DMS 273 treated with DMSO at 0.1 percent for 48 hours (cell line): ENCODE results near the gene SCG5.

Experiments used
- DNase-seq: peaks from one replicate; lab custom pipeline; 2025; lab: John Stamatoyannopoulos, UW

The SCG5 gene

DNA sequence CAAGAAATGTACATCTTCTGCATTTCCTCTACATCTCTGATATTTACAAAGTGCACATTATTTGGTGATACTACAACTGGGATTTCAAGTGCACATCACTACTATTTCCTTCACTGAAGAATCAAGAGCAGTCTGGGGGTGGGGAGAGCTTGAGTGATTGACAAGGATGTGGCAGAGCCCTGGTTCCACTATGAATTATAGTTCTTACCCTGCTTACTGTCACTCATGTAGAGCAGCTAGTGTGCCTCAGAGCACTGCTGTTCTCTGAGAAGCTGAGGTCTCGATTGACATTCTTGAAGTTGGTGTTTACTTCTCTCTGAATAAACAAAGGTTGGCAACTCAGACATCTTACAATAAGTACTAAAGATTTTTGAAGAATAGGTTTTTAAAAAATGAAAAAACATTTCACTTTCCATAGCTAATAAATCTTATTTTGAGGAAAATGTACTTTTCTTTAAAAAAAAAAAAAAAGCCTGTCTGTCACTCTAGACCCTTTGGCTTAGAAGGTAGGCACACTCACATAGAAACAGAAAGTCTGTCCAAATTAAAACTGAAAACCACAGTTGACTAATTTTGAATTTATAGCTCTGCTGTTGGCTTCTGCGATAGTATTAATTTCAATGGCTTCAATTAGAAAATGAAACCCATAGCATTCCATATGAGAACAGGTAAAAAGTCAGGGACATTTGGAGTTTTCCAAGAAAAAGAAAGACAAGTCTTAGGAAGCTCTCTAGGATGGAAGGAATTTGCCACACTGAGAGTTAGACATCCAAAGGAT lies 81.8 kb downstream of the SCG5 start:
- DNase-seq, result no peak

DNA sequence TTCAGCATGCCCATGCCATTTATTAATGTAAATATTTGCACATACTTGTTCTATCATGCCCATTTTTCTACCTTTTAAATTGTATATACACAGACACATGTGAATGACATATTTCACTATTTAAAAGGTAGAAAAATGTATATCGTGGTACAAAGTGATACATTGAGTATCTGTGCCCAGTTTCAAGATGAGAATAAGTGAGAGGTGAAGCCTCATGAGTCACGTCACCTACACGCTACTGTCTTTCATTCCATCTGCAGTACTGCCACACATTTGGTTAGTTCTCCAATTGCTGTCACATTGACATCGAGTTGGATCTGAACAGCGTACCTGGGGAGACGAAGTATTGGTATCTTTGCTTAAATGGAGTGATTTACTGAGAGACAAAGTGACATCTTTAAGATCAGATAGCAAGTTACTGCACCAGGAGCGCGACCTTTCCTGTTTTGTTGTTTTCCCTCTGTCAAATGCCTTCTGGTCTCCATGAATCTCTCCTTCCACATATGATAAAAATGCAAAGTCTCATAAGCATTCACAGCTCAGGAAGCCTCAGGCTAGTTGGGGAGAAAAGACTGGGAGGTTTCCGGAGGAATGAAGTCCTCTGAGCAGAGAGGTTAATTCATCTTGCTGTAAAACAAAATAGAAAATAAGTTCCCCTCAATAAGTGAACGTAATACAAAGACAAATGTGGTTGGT lies 88.3 kb downstream of the SCG5 start:
- no peak for DNase-seq

DNA sequence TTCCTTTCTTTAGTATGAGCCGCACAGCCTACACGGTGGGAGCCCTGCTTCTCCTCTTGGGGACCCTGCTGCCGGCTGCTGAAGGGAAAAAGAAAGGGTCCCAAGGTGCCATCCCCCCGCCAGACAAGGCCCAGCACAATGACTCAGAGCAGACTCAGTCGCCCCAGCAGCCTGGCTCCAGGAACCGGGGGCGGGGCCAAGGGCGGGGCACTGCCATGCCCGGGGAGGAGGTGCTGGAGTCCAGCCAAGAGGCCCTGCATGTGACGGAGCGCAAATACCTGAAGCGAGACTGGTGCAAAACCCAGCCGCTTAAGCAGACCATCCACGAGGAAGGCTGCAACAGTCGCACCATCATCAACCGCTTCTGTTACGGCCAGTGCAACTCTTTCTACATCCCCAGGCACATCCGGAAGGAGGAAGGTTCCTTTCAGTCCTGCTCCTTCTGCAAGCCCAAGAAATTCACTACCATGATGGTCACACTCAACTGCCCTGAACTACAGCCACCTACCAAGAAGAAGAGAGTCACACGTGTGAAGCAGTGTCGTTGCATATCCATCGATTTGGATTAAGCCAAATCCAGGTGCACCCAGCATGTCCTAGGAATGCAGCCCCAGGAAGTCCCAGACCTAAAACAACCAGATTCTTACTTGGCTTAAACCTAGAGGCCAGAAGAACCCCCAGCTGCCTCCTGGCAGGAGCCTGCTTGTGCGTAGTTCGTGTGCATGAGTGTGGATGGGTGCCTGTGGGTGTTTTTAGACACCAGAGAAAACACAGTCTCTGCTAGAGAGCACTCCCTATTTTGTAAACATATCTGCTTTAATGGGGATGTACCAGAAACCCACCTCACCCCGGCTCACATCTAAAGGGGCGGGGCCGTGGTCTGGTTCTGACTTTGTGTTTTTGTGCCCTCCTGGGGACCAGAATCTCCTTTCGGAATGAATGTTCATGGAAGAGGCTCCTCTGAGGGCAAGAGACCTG lies 89.5 kb downstream of the SCG5 start:
- no peak for DNase-seq

DNA sequence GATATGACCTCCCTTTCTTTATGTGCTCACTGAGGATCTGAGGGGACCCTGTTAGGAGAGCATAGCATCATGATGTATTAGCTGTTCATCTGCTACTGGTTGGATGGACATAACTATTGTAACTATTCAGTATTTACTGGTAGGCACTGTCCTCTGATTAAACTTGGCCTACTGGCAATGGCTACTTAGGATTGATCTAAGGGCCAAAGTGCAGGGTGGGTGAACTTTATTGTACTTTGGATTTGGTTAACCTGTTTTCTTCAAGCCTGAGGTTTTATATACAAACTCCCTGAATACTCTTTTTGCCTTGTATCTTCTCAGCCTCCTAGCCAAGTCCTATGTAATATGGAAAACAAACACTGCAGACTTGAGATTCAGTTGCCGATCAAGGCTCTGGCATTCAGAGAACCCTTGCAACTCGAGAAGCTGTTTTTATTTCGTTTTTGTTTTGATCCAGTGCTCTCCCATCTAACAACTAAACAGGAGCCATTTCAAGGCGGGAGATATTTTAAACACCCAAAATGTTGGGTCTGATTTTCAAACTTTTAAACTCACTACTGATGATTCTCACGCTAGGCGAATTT lies 91.2 kb downstream of the SCG5 start:
- no peak for DNase-seq

DNA sequence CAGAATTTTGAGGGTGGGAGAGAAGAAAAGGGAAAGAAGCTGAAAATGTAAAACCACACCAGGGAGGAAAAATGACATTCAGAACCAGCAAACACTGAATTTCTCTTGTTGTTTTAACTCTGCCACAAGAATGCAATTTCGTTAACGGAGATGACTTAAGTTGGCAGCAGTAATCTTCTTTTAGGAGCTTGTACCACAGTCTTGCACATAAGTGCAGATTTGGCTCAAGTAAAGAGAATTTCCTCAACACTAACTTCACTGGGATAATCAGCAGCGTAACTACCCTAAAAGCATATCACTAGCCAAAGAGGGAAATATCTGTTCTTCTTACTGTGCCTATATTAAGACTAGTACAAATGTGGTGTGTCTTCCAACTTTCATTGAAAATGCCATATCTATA lies 91.8 kb downstream of the SCG5 start:
- no peak for DNase-seq

DNA sequence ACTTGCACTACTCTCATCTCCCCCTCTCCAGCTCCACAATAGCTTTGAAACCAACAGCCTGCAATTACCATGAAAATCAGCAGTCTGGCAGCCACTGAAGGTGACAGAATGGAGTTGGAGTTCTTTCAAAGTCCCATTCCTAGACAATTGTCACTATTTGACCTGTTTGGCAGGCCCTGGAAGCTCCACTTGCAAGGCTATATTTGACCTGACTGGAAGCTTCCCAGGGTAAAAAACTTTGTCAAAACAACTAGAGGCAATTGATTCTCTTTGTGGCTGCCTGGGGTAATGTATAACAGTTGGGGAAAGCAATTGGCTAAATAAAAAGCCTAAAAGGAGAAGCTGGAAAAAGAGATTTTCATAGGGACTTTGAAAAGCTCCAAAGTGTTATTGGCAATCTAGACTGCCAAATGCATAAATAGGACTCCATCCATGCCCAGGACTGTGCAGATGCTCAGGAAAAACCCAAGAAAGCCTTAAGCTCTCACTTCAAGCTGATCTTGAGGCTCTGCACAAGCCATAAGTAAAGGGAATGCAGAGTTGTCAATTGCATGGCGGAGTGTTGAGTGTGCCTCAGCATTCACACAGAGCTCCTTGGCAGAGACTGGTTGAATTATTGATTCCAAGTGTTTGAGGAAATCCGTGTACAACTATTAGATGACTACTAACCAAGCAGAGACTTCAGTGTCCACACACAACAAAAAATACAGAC lies 94.6 kb downstream of the SCG5 start:
- no peak for DNase-seq

DNA sequence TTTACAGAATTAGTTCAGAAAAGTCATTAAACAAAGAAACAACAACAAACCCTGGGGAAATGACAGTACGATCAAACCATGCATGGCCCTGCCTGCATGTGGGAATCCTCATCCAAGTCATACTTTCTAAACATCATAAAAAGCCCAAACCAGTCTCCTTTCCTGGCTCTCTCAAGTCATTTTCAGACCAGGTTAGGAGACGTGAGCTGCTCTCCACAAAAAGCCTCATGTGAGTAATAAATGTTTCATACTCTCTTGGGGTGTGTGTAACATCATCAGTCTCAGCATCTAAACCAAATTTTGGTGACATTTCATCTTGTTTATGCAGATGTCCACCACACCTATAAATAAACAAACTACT lies 95.2 kb downstream of the SCG5 start:
- DNase-seq, result no peak

DNA sequence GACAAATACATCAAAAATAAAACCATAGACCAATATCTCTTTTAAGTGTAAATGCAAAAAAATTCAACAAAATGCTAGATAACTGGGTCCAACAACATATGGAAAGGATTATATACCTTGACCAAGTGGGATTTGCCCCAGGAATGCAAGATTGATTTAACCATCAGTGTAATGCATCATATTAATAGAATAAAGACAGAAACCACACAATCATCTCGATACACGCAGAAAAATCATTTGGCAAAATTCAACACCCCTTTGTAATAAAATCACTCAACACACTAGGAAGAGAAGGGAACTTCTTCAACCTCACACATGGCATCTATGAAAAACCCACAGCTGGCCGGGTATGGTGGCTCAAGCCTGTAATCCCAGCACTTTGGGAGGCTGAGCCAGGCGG lies 95.8 kb downstream of the SCG5 start:
- no peak for DNase-seq

DNA sequence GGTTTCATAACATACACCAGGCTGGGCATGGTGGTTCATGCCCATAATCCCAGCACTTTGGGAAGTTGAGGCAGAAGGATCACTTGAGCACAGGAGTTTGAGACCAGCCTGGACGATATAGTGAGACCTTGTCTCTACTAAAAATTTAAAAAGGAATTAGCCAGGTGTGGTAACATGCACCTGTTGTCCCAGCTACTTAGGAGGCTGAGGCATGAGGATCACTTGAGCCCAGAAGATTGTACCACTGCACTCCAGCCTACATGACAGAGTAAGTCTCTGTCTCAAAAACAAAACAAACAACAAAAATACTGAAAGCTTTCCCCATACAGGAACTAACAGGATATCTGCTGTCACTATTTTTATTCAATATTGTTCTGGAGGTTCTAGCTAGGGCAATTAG lies 97.2 kb downstream of the SCG5 start:
- no peak for DNase-seq

DNA sequence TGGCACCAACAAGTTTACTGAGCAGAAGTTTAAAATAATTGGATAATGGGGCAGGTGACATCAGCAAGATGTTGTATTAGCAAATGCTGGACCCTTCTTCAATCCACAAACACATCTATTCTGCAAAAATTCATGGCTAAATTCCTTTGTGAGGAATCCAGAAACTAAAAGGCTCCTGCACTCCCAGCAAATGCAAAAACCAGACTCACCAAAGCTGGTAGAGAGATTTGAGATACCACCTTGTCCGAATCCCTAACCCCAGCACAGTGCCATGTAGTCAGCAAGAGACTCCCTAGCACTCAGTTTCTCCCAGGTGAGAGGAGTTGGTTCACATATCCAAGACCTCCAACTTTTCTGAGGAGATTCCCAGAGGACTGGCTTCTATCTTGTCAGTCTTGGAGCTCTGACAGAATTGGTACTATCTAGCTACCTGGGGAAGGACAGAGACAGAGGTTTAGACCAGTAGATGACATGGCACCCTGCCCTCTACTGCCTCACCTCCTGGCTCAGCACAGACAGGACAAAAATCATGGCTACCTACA lies 98.1 kb downstream of the SCG5 start:
- DNase-seq, result no peak

DNA sequence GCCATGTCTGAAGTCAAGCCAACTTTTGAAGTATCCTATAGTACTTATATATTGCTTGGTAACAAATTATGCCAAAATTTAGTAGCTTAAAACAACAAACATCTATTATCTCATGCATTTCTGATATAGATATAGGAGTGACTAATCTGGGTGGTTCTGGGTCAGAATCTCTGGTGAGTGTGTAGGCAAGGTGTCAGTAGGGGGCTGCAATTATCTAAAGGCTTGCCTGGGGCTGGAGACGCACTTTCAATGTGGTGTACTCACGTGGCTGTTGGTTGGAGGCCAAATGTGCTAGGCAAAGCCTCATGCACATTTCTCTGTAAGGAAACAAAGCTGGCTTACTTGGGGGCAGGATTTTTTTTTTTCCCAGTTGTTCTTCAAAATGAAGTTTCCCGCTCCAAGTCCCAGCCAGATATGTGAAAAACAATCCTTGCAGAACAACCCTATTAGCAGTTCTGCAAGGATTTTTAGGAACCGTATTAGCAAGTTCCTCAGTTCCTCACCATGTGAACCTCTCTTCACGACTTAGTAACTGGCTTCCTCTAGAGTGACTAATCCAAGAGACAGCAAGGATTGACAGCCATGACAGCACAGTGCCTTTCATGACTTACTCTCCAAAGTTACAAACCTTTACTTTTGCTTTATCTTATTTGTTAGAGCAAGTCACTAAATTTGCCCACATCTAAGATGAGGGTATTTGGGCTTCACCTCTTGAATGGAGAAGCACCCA lies 102.1 kb downstream of the SCG5 start:
- DNase-seq, result no peak

DNA sequence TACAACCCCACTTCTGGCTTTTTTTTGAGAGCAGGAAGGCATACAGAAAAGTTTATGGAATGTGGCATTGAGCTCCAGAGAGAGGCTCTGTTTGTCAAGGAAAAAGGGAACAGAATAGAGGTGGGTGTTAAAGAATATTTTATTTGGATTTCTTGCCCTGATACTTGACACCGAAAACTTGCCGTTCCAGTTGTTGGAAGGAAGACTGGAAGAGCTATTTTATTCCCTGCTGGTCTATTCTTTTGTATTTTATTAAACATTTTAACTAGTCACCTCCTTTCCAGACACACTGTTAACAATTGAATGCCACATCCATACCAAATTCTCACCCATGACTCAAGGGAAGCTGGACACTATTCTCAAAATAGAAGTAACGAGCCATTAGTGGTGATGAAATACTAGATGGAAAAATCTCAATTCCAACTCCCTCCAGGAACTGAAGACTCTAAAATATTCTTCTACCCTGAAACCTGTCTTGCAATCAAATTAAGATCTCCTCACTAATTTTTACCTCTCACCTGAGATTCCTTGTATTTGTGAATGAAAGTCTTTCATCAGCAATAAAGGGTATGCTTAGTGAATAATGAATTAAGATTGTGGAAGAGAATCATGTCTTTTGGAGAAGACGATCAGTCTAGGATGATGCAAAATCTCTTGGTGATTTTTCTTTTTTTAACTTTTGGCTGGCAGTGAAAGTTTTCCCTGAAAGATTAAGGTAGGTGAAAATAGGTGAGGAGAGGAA lies 104.8 kb downstream of the SCG5 start:
- DNase-seq, result no peak
